HepG2 (cell line): Measurements from ENCODE around the gene HDAC3. TPM values are rescaled to one million over a fixed set of nuclear protein-coding genes. Genes with fewer than 3 reads are reported as not detected.

ENCODE experiments used
- ASH2L ChIP-seq: fragments of 300-600, 200-600 bp; sonication (generic); IDR thresholded peaks from 2 replicates; pipeline ENCODE4 v1.7.0; 2017; ENCODE audit warnings: low read depth, mild to moderate bottlenecking, moderate library complexity, mixed read lengths, low read length; ENCODE audit not compliant: insufficient read length
- LCORL ChIP-seq, 2 experiments: fragments of 450-650 bp in 1 of 2; sonication (generic) in 1 of 2; formaldehyde crosslinking in 1 of 2; IDR thresholded peaks; 2 replicates each; pipeline versions ENCODE4 v1.5.0 to v1.6.1; 2017 to 2020; ENCODE audit warnings: antibody characterized with exemption in 1 of 2, missing genetic modification reagents in 1 of 2
- NFIC ChIP-seq: IDR thresholded peaks from 2 replicates; pipeline ENCODE4 v1.6.1; 2012; ENCODE audit warnings: mild to moderate bottlenecking, low read length, inconsistent platforms
- PHF21A ChIP-seq: sonication (generic); formaldehyde crosslinking; IDR thresholded peaks from 2 replicates; pipeline ENCODE4 v1.5.0; 2020; ENCODE audit warnings: mild to moderate bottlenecking, missing genetic modification reagents
- THYN1 ChIP-seq: sonication (generic); formaldehyde crosslinking; IDR thresholded peaks from 2 replicates; pipeline ENCODE4 v1.8.1; 2023; ENCODE audit warnings: low read depth, mild to moderate bottlenecking, moderate library complexity, missing genetic modification reagents, borderline replicate concordance
- ZKSCAN5 ChIP-seq: sonication (generic); formaldehyde crosslinking; IDR thresholded peaks from 2 replicates; pipeline ENCODE4 v1.5.1; 2020; ENCODE audit warnings: mild to moderate bottlenecking, missing genetic modification reagents
- ZMYM2 ChIP-seq: sonication (generic); formaldehyde crosslinking; IDR thresholded peaks from 2 replicates; pipeline ENCODE4 v1.8.0; 2022; ENCODE audit warnings: mild to moderate bottlenecking, missing genetic modification reagents
- ZMYM4 ChIP-seq: sonication (generic); formaldehyde crosslinking; IDR thresholded peaks from 2 replicates; pipeline ENCODE4 v1.8.1; 2023; ENCODE audit warnings: mild to moderate bottlenecking, missing genetic modification reagents
- ZNF282 ChIP-seq: fragments of 450-650 bp; IDR thresholded peaks from 2 replicates; pipeline ENCODE4 v1.6.1; 2018; ENCODE audit not compliant: partially characterized antibody
- ZNF496 ChIP-seq: sonication (generic); formaldehyde crosslinking; IDR thresholded peaks from 2 replicates; pipeline ENCODE4 v1.8.1; 2023; ENCODE audit warnings: mild to moderate bottlenecking, moderate library complexity, missing genetic modification reagents; ENCODE audit not compliant: insufficient replicate concordance
- ZNF569 ChIP-seq: sonication (generic); formaldehyde crosslinking; IDR thresholded peaks from 2 replicates; pipeline ENCODE4 v1.5.0; 2020; ENCODE audit warnings: mild to moderate bottlenecking, missing genetic modification reagents, moderate library complexity, borderline replicate concordance
- polyA plus RNA-seq, 8 experiments: library from polyadenylated mRNA; depleted of rRNA in 3 of 8; stranded (reverse) in 7 of 8; unstranded in 1 of 8; fragments of >200 nt; fragmentation: Illumina TruSeq in 4 of 8; extraction: Trizol in 4 of 8; gene quantifications; 2 replicates each; pipeline versions ENCODE4 v1.2.1 to v1.2.3, GENCODE V29; 2011 to 2016; ENCODE audit warnings: low read depth in 4 of 8, missing spikeins in 1 of 8, mixed read lengths in 1 of 8; ENCODE audit not compliant: insufficient read depth in 1 of 8
- total RNA-seq, 5 experiments: library from RNA; depleted of rRNA; stranded (reverse); fragments of >200 nt; fragmentation: Illumina TruSeq; extraction: Trizol; gene quantifications; 2 replicates each; pipeline ENCODE4 v1.2.3, GENCODE V29; 2016; ENCODE audit warnings: low read depth in 1 of 5
- TF ChIP-seq, protein P1 (sequence below): sonication (generic); formaldehyde crosslinking; IDR thresholded peaks from 2 replicates; pipeline ENCODE4 v1.4.0; 2020; ENCODE audit warnings: low read depth, missing genetic modification reagents
- TF ChIP-seq, protein P2 (sequence below): sonication (generic); formaldehyde crosslinking; IDR thresholded peaks from 2 replicates; pipeline ENCODE4 v1.4.0; 2020; ENCODE audit warnings: missing genetic modification reagents, low read depth, mild to moderate bottlenecking, borderline replicate concordance
- TF ChIP-seq, protein P3 (sequence below): sonication (generic); formaldehyde crosslinking; IDR thresholded peaks from 2 replicates; pipeline ENCODE4 v1.8.0; 2022; ENCODE audit warnings: low read depth, missing genetic modification reagents
- TF ChIP-seq, protein P4 (sequence below): IDR thresholded peaks from 2 replicates; pipeline ENCODE4 v1.6.1; 2016; ENCODE audit warnings: missing genetic modification reagents, missing compliant biosample characterization
- TF ChIP-seq, protein P5 (sequence below): sonication (generic); formaldehyde crosslinking; IDR thresholded peaks from 2 replicates; pipeline ENCODE4 v1.4.0; 2020; ENCODE audit warnings: mild to moderate bottlenecking, missing genetic modification reagents
- TF ChIP-seq, protein P6 (sequence below): IDR thresholded peaks from 2 replicates; pipeline ENCODE4 v1.6.1; 2012; ENCODE audit warnings: inconsistent platforms

Gene HDAC3
- total and polyA plus RNA-seq, 2 of the 13 experiments (the other 11 are each of a cell fraction or from before 2014, with no cell fraction given), result 84.0 to 94.1 TPM

DNA sequence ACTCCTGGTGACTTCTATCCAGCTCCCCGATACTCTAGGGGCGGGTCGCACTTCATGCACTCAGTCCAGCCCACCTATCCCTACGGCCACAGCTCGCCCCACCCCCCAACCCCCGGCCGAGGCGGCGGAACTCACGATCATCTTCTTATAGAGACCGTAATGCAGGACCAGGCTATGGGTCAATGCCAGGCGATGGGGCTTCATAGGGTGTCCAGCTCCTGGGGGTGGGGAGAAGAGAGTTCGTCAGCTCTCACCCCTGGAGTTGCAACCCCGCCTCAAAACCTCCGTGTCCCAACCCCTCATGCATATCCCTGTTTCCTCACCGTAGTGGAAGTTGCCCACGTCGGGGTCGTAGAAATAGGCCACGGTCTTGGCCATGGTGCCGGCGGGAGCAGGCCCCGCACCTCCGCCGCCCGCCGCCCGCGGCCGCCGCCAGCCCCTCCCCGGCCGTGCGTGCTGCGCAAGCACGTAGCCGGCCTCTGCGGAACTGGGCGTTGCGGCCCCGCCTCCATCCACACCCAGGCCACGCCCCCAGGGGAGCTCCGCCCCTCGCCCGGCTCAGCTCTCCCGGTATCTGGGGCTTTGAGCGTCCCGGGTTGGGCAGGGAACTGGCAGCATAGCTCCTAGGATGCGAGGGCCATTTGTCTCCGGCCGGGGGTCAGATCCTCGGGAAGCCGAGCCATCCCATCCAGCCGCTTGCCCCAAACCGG, at the start of gene HDAC3, which contains the start of gene RELL2 (continued):
- TF ChIP-seq, protein P1, sequence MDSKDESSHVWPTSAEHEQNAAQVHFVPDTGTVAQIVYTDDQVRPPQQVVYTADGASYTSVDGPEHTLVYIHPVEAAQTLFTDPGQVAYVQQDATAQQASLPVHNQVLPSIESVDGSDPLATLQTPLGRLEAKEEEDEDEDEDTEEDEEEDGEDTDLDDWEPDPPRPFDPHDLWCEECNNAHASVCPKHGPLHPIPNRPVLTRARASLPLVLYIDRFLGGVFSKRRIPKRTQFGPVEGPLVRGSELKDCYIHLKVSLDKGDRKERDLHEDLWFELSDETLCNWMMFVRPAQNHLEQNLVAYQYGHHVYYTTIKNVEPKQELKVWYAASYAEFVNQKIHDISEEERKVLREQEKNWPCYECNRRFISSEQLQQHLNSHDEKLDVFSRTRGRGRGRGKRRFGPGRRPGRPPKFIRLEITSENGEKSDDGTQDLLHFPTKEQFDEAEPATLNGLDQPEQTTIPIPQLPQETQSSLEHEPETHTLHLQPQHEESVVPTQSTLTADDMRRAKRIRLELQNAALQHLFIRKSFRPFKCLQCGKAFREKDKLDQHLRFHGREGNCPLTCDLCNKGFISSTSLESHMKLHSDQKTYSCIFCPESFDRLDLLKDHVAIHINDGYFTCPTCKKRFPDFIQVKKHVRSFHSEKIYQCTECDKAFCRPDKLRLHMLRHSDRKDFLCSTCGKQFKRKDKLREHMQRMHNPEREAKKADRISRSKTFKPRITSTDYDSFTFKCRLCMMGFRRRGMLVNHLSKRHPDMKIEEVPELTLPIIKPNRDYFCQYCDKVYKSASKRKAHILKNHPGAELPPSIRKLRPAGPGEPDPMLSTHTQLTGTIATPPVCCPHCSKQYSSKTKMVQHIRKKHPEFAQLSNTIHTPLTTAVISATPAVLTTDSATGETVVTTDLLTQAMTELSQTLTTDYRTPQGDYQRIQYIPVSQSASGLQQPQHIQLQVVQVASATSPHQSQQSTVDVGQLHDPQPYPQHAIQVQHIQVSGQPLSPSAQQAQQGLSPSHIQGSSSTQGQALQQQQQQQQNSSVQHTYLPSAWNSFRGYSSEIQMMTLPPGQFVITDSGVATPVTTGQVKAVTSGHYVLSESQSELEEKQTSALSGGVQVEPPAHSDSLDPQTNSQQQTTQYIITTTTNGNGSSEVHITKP (CRISPR knock-in tag), result no peak
- no peak for TF ChIP-seq ZMYM2 (CRISPR knock-in tag)
- TF ChIP-seq, protein P2, sequence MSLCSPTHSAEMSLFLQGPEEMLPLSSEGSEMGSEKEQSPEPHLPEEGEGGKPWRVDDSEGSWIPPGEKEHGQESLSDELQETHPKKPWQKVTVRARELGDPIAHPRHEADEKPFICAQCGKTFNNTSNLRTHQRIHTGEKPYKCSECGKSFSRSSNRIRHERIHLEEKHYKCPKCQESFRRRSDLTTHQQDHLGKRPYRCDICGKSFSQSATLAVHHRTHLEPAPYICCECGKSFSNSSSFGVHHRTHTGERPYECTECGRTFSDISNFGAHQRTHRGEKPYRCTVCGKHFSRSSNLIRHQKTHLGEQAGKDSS (CRISPR knock-in tag), result 0 out of 2 replicates have a peak, but pooled peaks have one; percentile 22
- no peak for TF ChIP-seq NFIC
- TF ChIP-seq ZKSCAN5 (CRISPR knock-in tag), result no peak
- peak; percentile 39; the same call in 1 of the 2 replicates for TF ChIP-seq ZMYM4
- TF ChIP-seq, protein P3, sequence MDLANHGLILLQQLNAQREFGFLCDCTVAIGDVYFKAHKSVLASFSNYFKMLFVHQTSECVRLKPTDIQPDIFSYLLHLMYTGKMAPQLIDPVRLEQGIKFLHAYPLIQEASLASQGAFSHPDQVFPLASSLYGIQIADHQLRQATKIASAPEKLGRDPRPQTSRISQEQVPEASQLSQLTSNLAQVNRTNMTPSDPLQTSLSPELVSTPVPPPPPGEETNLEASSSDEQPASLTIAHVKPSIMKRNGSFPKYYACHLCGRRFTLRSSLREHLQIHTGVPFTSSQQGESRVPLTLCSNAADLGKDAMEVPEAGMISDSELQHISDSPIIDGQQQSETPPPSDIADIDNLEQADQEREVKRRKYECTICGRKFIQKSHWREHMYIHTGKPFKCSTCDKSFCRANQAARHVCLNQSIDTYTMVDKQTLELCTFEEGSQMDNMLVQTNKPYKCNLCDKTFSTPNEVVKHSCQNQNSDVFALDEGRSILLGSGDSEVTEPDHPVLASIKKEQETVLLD (CRISPR knock-in tag), result peak; percentile 43; the same call in 1 of the 2 replicates
- peak; percentile 90 for TF ChIP-seq ASH2L
- no peak; the same call in 1 of the 2 replicates for TF ChIP-seq PHF21A (CRISPR knock-in tag)
- no peak for TF ChIP-seq ZNF496
- no peak for TF ChIP-seq ZNF569
- TF ChIP-seq, protein P4, sequence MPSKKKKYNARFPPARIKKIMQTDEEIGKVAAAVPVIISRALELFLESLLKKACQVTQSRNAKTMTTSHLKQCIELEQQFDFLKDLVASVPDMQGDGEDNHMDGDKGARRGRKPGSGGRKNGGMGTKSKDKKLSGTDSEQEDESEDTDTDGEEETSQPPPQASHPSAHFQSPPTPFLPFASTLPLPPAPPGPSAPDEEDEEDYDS, result peak; percentile 40; the same call in 1 of the 2 replicates
- no peak for TF ChIP-seq THYN1 (CRISPR knock-in tag)
- TF ChIP-seq ZNF282, result no peak
- TF ChIP-seq, protein P5, sequence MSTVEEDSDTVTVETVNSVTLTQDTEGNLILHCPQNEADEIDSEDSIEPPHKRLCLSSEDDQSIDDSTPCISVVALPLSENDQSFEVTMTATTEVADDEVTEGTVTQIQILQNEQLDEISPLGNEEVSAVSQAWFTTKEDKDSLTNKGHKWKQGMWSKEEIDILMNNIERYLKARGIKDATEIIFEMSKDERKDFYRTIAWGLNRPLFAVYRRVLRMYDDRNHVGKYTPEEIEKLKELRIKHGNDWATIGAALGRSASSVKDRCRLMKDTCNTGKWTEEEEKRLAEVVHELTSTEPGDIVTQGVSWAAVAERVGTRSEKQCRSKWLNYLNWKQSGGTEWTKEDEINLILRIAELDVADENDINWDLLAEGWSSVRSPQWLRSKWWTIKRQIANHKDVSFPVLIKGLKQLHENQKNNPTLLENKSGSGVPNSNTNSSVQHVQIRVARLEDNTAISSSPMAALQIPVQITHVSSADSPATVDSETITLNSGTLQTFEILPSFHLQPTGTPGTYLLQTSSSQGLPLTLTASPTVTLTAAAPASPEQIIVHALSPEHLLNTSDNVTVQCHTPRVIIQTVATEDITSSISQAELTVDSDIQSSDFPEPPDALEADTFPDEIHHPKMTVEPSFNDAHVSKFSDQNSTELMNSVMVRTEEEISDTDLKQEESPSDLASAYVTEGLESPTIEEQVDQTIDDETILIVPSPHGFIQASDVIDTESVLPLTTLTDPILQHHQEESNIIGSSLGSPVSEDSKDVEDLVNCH (CRISPR knock-in tag), result 0 out of 2 replicates have a peak, but pooled peaks have one; percentile 22
- no peak for TF ChIP-seq LCORL (IDR thresholded peaks at IDR 0.05)
- no peak for TF ChIP-seq LCORL (CRISPR knock-in tag; IDR thresholded peaks at IDR 0.05)
- TF ChIP-seq, protein P6, sequence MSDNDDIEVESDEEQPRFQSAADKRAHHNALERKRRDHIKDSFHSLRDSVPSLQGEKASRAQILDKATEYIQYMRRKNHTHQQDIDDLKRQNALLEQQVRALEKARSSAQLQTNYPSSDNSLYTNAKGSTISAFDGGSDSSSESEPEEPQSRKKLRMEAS, result peak; percentile 58
